OCI-LY7 (cell line): ENCODE results near the gene DNAH17.

Experiments used
- EZH2phosphoT487 ChIP-seq: fragments of 200-600 bp; sonication (generic); IDR thresholded peaks from 2 replicates; pipeline ENCODE4 v1.6.1; 2018; ENCODE audit warnings: low read depth, borderline replicate concordance, mild to moderate bottlenecking, mixed run types, antibody characterized with exemption, low read length, moderate library complexity, mixed read lengths
- TF ChIP-seq, protein P1 (sequence below): fragments of 200-600 bp; sonication (generic); conservative IDR thresholded peaks from 2 replicates; pipeline ENCODE4 v1.5.1; 2014; ENCODE audit warnings: mild to moderate bottlenecking, antibody characterized with exemption, low read length, moderate library complexity, mixed read lengths

DNA sequence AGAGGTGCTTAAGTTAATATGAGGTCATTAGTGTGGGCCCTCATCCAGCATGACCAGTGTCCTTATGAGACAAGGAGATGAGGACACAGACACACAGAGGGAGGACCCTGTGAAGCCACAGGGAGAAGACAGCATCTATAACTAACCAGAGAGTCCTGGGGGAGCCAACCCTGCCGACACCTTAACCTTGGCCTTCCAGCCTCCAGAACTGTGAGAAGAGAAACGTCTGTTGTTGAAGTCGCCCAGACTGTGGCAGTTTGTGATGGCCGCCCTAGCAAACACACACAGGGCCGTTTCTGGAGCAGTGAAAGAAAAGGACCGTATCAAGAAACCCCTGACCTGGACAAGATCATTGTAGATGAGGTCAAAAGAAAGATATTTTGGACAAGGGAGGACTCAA is 26.7 kb downstream of the DNAH17 start:
- TF ChIP-seq, protein P1, sequence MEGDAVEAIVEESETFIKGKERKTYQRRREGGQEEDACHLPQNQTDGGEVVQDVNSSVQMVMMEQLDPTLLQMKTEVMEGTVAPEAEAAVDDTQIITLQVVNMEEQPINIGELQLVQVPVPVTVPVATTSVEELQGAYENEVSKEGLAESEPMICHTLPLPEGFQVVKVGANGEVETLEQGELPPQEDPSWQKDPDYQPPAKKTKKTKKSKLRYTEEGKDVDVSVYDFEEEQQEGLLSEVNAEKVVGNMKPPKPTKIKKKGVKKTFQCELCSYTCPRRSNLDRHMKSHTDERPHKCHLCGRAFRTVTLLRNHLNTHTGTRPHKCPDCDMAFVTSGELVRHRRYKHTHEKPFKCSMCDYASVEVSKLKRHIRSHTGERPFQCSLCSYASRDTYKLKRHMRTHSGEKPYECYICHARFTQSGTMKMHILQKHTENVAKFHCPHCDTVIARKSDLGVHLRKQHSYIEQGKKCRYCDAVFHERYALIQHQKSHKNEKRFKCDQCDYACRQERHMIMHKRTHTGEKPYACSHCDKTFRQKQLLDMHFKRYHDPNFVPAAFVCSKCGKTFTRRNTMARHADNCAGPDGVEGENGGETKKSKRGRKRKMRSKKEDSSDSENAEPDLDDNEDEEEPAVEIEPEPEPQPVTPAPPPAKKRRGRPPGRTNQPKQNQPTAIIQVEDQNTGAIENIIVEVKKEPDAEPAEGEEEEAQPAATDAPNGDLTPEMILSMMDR: no peak
- TF ChIP-seq EZH2phosphoT487: no peak
